HG02763 (cell line): ENCODE data around the gene TRIM29.

Source experiments
- ATAC-seq: cut with Tn5 transposase; IDR thresholded peaks from one replicate; pipeline ENCODE4 v1.9.1; 2021; ENCODE audit warnings: mild to moderate bottlenecking, moderate library complexity; ENCODE audit not compliant: unreplicated experiment

TRIM29 gene

DNA sequence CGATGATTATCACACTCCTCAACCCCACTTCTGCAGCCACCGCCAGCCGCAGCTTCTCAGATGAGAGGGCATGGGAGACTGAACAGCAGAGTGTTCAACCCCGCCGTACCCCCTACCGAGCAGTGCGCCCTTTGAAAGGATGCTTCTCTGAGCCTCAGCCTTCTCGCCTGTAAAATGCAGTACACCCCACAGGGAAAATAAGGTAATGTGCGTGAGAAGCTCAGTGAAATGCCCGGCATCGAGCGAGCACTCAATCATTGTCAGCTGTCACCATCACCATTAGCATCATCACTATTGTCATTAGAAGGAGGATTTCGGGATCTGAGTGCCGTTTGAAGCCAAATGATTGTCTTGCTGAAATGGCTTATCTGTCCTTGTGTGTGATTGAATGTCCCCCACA is 13.6 kb downstream of the TRIM29 start:
- ATAC-seq: no peak

DNA sequence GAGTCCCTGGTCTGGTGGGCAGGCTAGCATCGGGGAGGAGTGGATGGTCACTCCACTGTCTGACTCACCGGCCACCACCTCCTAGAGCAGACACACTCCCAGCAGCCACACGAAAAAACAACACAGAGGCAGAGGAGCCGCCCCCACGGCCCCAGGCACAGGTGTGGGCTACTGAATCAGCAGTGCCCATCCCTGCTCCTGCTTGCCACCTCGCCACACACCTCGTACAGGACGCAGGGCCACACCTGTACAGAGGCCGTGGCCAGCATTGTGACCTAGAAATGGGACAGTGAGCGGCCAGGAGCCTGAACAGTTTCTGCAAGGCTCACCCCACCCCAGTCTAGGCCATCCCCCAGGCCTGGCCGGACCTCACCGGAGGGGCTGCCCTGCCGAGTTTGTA is 14.0 kb downstream of the TRIM29 start:
- no peak for ATAC-seq

DNA sequence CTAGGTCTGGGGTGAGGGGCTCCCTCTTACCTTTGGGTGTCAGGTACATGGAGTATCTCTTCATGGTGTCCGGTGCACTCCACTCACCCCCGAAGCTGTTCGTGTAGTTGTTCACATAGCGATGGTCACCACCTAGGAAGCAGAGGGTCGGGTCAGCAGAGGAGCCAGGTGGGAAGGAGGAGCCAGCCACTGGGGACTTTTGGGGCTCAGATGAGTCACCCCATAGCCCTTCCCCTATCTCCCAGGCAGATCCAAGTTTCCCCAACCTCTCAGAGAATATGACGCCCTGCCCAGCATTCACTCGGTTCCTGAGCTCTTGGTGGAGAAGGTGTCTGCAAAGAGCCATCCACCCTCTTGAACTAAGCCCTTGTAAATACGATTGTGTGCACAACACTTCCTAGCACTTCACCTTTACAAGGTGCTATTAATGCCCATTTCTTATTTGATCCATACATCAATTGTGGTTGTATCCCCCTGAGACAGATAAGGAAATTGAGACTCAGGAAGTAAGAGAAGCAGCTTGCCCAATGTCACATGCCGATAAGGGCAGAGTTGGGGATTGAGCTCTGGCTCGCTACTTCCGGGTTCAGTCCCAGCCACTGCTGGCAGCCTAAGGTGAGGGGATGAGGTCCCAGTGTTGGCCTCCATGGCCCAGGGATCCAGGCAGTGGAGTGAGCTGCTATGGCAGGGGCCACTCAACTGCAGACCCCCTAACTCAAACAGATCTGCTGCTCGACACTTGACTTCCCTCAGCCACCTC is 14.8 kb downstream of the TRIM29 start:
- no peak for ATAC-seq

DNA sequence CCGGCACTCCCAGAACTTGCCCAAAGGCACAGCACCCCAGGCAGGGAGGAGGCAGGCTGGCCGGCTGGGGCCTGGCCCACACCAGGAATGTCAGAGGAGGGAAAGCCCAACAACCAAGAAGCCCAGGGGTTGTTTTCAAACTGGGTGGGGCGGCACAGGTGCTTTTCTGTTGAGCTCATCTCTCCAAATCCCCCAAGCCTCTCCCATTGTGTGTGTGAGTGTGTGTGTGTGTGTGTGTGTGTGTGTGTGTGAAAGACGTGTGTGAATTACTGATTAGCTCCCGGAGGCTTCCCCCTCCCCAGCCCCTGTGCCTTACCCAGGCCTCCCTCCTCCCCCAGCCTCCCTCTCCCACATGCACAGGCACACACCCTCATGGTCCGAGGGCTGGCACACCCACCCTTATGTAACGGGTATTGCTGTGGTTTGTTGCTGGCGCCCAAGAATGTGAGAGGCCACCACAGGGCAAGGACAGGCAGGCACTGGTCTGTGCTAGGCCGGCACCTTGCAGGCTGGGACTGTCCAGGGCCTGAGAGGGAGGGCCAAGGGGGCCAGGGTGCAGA is 15.9 kb downstream of the TRIM29 start:
- ATAC-seq: no peak

DNA sequence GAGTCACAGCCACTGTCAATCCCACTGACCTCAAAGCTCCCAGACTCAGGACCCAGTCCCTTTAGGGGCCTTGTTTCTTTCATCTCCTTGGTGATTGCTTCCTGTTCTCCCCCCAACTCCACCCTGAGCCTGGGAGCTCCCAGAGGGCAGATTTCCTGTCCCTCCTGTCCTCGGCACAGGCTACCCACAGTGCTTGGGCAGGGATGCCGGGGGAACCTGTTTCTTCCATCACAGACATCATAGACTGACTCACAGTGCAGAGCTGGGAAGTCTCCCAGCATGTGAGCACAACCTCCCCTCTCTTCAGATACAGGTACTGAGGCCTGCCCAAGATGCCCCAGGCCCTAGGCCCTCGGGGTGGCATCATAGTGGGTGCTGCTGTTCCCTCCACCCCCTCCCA is 16.6 kb downstream of the TRIM29 start:
- no peak for ATAC-seq

DNA sequence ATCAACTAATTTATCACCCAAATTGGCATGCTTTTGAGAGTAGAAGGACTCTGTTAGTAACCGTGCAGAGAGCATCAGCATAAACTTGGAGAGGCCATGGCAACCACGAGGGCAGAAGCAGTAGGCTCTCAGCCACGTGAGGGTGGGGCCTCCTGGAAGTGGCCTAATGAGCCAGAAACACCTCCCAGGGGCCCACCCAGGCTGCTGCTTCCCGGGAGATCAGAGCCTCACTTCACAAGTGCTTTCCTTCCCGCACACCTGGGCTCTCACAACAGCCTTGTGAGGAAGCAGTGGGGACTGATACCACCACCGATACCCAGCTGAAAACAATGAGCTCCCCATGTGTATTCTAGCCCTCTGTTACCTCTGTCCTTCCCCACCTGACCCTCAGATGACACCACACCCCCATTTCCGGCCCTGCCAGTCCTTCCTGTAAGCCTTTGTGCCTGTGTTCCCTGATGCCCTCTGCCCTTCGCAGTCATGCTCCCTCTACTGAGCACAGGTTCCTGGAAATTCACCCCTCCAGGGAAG is 17.0 kb downstream of the TRIM29 start:
- ATAC-seq: no peak

DNA sequence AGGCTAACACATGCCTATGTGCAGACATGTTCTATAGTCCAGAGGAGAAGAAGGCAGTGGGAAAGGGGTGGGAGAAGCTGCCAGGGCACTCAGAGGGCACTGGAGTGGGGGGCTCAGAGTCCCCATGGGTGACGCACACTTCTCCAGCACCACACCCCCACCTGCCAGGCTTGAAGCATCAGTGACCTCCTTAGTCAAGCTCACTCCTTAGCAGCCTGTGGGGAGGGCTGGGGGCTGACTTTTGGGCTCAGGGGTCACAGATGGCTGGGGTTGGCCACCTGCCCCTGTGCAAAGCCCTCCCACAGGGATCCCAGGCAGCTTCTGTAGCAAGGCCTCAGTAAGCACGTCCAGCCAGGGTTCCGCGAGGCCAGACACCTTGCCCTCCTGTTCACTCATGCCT is 18.8 kb downstream of the TRIM29 start:
- no peak for ATAC-seq

DNA sequence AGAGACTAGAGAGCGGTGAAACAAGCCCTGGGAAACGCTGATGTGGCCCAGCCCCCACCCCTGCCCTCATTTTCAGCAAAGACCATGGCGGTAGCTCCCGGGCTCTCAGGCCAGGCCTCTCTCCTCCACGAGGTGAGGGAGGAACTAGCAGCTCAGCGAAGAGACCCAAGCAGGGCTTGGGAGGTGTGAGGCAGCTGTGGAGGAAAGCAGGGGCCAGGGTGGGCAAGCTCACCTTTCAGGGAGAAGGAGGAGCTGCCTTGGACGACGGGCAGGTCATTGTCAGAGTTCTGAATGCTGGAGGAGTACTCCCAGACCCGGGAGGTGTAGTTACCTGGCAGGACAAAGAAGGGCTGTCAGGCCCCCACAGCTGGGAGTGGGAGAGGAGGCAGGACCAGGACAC is 19.9 kb downstream of the TRIM29 start:
- no peak for ATAC-seq

DNA sequence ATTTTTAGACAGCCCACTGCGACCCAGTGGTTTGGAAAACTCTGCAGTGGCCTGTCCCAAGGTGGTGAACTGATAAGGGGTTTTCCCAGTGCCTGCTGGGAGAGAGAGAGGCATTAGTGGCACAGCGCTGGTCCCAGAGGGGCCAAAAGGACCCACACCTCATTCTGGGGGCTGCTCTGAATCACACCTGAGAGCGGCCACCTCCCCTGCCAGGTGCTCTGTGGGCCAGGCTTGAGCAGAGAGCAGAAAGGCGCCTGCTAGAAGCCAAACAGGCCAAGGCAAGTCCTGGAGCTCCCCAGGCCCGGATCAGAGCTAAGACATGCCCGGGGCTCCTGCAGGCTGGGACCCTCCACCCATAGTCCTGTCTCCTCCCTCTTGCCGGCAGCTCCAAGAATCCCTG is 20.9 kb downstream of the TRIM29 start:
- no peak for ATAC-seq

DNA sequence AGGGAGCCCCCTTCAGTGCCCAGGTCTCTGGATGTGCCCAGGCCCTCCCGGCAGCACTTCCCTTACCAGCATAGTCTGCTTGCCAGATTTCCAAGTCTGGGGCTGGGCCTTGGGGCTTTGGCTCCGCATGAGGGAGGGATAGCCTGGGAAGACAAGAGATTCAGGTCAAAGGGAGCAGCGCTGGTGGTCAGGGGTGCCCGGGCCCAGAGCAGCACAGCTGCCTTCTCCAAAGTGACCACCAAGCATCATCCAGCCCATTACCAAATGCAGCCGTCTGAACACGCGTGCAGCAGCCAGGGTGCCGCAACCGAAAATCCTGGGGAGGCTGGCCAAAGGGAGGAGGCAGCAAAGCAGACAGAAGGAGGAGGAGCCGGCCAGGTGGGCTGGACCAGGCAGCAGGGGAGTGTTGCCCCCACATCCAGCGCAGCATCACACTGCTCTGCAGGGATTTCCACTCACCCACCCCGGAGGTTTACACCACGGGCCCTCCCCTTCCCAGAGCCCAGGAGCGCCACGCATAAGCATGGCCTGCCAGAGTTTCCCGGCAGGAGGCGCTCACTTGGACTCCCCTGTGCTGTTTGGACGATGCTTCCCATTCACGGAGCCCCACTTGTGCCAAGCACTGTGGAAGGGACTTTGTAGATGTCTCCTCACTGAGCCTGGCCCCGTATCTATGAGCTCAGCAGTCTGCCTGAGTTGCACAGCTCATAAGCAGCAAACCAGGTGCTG is 22.5 kb downstream of the TRIM29 start:
- no peak for ATAC-seq

DNA sequence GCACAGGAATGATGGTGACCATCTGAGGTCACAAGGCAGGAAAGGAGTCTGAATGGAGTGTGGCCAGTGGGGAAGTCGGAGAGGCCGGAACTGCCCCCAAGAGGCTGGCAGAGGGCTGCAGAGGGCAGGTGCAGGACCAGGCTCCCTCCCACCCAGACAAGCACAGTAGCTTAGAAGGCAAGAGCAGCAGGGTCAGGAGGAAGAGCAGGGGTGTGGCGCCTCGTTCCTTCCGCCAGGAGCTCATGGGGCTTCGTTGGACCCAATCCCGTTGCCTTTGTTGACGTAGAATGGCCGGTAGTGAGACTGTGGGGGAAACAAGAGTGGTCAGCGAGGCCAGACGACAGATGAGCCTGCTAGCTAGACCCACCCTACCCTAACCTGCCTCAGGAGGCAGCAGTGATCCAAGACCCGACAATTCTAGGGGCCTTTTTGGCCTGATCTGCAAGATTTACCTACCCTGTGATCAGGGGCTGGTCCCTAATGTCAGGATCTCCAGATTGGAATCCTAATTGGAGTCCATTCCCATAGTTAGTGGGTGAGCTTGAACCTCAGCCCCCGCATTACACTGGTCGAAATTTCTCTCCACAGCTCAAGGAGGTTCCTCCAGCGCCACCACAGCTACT is 25.6 kb downstream of the TRIM29 start:
- no peak for ATAC-seq

DNA sequence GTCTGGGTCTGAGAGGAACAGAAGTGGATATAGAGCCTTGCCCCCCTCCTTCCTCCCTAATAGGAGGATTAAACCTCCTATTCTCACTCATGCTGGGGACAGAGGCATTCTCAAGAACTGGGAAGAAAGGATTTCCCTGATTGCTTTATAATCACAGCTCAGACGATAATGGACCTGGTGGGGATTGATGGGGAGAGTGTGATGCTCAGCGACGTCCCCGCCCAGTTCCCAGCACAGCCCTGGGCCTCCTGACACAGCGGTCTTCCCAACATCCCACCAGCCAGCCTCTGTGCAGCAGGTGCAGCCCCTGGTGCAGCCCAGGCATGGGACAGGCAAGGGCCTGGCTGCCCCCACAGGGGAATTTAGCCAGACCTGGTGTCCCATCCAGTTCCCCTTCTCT is 28.4 kb downstream of the TRIM29 start:
- no peak for ATAC-seq

DNA sequence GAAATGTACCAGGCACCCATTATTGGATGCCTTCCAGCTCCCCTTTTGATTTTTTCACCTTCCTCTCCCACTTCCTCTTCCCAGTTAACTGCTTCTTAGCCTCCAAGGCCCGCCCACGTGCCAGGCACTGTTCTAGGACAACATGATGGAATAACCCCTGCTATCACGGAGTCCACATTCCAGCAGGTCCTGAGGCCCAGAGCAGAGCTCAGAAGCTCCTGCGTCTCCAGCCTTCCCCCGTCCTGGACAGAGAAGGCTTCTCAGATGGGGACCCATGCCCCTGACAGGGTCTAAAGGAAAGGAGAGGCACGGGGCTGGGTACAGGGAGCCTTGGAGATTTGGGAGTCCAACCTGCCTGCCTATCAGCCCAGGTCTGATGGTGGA is 29.1 kb downstream of the TRIM29 start:
- ATAC-seq: no peak

DNA sequence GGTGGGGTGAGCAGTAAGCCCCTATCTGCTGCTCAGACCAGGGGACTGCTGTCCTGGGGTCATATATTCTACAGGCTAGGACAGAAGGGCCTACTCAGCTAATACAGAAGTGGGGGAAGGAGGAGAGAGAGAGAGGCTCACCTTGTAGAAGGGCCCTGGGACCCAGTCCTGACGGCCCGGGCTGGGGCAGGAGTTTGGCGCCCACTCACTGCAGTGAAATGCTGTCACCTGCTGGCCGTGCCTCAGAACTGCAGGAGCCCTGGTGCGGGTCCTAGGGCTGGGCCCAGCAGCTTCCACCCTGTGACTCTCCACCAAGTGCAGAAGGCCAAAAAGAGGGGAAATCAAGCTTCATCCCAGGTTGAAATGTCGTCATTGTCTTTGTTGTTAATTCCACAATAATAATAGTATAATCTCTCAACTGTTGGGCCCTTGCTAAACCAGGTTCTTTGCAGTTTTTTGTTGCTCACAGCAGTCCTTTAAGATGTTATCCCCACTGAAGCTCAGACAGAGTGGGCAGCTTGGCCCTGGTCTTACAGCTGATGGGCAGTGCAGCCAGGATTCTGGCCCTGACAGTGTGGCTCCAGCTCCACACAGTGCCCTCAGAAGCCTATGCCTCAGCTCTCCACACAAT is 29.6 kb downstream of the TRIM29 start:
- ATAC-seq: no peak

DNA sequence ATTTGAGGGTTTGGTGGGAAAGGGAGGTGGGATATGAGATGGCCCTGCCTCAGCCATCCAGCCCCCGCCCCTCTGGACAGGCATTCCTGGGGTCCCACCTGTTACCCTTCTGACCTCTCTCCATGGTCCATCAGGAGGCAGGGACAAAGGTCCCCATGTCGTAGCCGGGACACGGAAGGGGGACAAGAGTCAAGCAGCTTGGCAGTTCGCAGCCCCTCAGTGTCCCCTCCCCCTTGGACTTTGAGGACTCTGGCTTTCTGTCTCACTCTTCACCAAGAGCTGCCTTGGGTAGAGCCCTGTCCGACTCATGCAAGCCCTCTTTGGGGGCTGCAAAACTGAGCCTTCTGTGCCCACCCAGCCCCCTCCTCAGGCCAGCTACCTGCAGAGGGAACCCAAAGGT is 30.2 kb downstream of the TRIM29 start:
- ATAC-seq: no peak

DNA sequence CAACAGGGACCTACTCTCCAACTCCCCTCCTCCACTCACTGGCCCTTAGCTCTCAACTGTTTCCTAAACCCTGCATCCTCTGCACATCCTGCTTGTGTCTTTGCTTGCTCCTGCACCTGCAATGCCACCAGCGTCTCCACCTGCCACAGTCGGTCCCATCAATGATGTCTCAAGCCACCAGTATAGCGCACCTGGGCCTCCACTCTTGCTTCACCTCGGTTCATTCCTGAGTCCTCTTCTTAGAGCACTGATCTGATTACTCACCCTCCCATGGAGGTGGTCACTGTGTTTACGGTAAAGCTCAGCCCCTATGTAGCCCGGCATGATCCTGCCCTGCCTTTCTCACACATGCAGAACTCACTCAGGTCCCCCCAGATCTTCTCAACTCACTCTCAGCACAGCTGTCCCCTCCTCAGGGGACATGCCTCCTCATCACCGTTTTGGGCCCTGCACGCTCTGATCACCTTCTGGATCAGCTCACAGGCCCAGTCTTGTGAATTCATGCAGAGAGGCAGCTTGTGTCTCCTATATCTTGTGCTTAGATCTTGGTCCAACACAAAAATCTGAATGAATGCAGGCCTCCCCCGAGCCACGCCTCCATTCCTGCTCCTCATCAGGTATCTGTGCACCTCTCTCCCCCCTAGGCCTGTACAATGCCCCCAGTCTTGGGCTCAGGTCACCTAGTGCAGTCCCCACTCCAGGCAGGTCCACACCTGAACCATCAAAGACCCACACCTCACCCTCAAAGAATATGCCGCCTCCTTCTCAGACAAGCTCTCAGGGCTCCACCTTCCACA is 31.4 kb downstream of the TRIM29 start:
- no peak for ATAC-seq

DNA sequence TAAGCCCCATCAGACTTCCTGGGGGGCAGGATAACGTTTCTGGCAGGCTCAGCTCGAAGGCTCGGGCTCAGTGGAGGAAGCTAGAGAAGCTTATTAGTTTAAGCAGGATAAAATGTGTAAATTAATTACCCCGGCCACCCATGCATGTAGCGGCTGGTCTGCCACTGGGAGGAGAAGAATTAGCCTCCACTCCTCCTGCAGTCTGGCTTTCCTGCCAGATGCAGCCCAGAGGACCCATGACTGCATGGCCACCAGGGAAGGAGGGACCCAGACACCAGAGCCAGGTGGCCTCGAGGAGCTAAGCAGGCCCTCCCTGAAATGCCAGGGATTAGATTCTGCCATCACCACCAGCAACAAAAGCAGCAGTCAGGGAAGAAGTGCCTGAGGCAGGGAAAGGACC is 32.3 kb downstream of the TRIM29 start:
- ATAC-seq: no peak

DNA sequence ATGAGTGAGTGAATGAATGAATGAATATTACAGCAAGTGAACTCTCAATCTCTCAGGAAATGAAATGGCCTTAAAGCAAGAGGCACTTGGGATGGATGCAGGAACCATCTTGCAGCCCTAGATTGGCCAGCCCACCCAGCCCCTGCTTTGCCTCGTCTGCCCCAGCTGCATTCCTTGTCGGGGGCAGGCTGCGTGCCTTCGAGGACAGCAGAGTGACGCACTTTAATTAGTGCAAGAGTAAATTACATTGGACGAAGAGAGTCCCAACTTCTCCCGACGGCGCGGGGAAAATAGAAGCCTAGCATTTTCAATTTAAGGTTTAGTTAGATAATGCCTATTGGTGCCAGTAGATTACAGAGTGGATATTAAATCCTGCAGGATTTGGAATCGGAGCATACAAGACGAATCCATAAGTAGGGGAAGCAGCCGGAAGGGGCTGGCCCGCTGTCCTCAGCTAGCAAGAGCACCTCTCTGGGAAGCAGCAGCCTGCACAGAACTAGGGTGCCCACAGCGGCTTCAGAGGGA is 33.8 kb downstream of the TRIM29 start:
- ATAC-seq: no peak

DNA sequence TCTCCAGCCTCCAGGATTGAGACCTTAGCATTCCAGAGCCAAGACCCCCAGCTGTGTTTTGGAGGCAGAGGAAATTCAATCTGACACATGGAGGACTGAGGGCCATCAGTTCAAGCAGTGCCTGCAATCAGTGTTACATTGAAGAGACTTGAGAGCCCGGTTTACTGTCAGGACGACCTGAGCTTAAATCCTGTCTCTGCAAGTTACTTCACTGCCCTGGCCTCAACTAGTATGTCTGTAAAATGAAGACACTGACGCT is 35.1 kb downstream of the TRIM29 start:
- ATAC-seq: no peak

DNA sequence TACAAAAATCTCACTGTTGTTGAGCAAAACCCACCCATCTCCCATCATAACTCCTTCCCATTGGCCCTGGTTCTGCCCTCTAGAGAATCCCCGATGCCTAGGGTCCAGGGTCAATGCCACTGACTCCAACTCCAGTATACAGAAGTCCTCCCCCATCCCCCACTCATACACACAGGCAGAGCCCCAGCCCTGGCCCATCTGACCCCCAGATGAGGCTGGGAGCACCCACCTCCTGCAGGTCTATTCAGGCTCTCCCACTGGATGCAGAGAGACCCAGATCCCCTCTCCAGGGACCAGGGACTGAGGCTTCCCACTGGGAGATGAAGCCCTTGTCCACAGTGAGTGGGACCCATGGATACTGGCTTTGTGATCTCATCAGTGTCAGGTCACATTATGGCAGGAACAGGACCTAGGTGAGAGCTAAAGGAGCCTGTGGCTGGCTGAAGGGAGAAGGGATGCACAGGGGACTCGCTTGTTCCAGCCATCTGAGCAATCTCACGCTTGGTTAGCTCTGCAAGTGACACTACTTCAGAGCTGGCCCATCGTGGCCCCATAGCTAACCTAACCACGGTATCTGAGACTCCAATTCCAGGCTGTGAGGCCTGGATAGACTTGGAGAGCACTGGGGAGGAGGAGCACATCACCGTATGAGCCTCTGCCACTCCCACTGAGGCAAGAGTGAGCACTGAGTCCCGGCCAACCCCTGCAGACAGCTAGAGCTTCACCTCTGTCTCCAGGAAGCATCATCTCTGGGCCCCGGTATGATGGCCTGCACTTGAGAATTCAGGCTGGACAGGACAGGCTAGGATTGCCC is 35.7 kb downstream of the TRIM29 start:
- no peak for ATAC-seq
